Thyroid gland (tissue), 4 donors: ENCODE results near the gene TAF8. TPM values are rescaled to one million over a fixed set of nuclear protein-coding genes. Genes with fewer than 3 reads are reported as not detected.

Experiments
- DNase-seq, 2 donors: peaks; one replicate each; pipeline ENCODE4 v3.0.0-alpha.2; 2019
- H3K27ac ChIP-seq, 3 donors: fragments of 200-600 bp; sonication (generic); 1 replicate in 2 of 3; 2 replicates in 1 of 3; pipeline ENCODE4 v1.5.1; 2016 to 2019; ENCODE audit warnings: mild to moderate bottlenecking in 1 of 3, moderate library complexity in 1 of 3
- H3K27me3 ChIP-seq: fragments of 200-600 bp; sonication (generic); one replicate; pipeline ENCODE4 v1.5.1; 2019
- H3K36me3 ChIP-seq, 2 donors: fragments of 200-600 bp; sonication (generic); one replicate each; pipeline ENCODE4 v1.5.1; 2016 to 2019
- H3K4me1 ChIP-seq, 2 donors: fragments of 200-600 bp; sonication (generic); one replicate each; pipeline ENCODE4 v1.5.1; 2017 to 2019
- H3K4me3 ChIP-seq, 3 donors: fragments of 200-600 bp; sonication (generic); replicated peaks in 1 of 3; 1 replicate in 2 of 3; 2 replicates in 1 of 3; pipeline ENCODE4 v1.5.1; 2016; ENCODE audit warnings: mild to moderate bottlenecking in 1 of 3
- H3K9me3 ChIP-seq: fragments of 200-600 bp; sonication (generic); one replicate; pipeline ENCODE4 v1.5.1; 2017
- POLR2A ChIP-seq, 2 donors: fragments of 450-650 bp; IDR thresholded peaks; one replicate each; pipeline ENCODE4 v1.6.1; 2017; ENCODE audit warnings: antibody characterized with exemption in 2 of 2, mild to moderate bottlenecking in 2 of 2, moderate library complexity in 1 of 2
- WGBS, 2 donors: methylation state at CpG; one replicate each; pipeline ENCODE4 v1.1.5; 2017; 5-methylcytosine and 5-hydroxymethylcytosine counted together
- intact Hi-C: fragments of 100-400 bp; cut with DNase I; formaldehyde crosslinking; loops from one replicate; pipeline ENCODE4 v1.15.1; 2023
- total RNA-seq, 4 donors: library from RNA; depleted of rRNA; stranded (reverse); fragments of >200 nt; gene quantifications; one replicate each; pipeline ENCODE4 v1.2.3, GENCODE V29; 2016
- TF ChIP-seq, protein P1 (sequence below), 6 experiments: fragments of 200-600 bp in 3 of 6; fragments of 450-650 bp in 3 of 6; sonication (generic) in 3 of 6; IDR thresholded peaks; one replicate each; pipeline ENCODE4 v1.5.1; 2016 to 2019; ENCODE audit warnings: antibody characterized with exemption in 6 of 6, mild to moderate bottlenecking in 2 of 6, inconsistent platforms in 1 of 6, moderate library complexity in 1 of 6

TAF8 gene
- total RNA-seq, 4 donors from 2014 or later = 52.0 to 131 (median 72.2) TPM

DNA sequence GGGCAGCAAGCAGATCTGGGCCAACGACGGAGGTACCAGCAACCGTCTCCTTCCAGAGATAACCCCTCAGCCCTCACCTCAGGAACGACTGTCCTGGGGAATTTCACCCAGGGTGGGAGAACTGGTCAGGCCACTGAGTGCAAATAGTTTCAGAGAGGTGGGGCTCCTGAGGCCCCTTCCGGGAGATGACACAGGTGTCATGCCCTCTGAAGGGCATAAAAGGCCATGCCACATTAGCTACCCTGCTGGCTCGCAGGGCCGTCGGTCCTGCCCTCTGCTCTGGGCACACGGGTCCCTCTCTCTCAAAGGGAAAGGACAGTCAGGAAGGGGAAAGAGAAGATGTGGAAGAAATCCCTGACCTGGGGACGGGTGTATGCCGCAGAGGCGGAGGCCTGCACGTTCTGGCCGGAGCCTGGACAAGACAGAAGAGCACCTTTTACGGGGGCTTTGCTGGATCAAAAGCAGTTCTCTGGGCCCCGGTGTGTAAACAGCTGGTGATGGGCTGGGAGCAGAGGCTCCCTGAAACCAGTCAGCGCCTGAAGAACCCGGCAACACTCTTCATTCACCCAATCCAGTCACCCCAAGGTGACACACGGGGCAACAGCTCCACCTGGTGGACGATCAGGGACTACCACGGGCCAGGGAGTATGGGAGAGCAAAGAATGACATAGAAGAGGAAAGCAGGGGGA, 6.4 kb upstream of the TAF8 start:
- Histone ChIP-seq H3K9me3 (no peaks in the 10 kb centered on the region), H3K27ac (peak overlapping the region; percentile 90 to 96 (median 95)), H3K36me3 (no peaks in the 10 kb centered on the region), H3K27me3 (no peaks in the 10 kb centered on the region), H3K4me1 (peaks cover 45 to 56% of the 10 kb centered on the region in 2 donors), H3K4me3 (no peak overlapping the region)
- DNase-seq = peak; percentile 86 to 94
- TF ChIP-seq POLR2A (IDR thresholded peaks at IDR 0.05) = no peak
- TF ChIP-seq, protein P1, sequence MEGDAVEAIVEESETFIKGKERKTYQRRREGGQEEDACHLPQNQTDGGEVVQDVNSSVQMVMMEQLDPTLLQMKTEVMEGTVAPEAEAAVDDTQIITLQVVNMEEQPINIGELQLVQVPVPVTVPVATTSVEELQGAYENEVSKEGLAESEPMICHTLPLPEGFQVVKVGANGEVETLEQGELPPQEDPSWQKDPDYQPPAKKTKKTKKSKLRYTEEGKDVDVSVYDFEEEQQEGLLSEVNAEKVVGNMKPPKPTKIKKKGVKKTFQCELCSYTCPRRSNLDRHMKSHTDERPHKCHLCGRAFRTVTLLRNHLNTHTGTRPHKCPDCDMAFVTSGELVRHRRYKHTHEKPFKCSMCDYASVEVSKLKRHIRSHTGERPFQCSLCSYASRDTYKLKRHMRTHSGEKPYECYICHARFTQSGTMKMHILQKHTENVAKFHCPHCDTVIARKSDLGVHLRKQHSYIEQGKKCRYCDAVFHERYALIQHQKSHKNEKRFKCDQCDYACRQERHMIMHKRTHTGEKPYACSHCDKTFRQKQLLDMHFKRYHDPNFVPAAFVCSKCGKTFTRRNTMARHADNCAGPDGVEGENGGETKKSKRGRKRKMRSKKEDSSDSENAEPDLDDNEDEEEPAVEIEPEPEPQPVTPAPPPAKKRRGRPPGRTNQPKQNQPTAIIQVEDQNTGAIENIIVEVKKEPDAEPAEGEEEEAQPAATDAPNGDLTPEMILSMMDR (IDR thresholded peaks at IDR 0.05) = peak; percentile 91 to 98 (median 96)
- 22 to 29% methylated on average over 15 to 21 of the region's 21 CpGs for WGBS, 2 donors
- intact Hi-C loops = loop anchor here (5.0 kb wide), 4 partner anchors 107 to 262 kb away; partner anchors contain the start of genes BYSL, MED20 and PRICKLE4

DNA sequence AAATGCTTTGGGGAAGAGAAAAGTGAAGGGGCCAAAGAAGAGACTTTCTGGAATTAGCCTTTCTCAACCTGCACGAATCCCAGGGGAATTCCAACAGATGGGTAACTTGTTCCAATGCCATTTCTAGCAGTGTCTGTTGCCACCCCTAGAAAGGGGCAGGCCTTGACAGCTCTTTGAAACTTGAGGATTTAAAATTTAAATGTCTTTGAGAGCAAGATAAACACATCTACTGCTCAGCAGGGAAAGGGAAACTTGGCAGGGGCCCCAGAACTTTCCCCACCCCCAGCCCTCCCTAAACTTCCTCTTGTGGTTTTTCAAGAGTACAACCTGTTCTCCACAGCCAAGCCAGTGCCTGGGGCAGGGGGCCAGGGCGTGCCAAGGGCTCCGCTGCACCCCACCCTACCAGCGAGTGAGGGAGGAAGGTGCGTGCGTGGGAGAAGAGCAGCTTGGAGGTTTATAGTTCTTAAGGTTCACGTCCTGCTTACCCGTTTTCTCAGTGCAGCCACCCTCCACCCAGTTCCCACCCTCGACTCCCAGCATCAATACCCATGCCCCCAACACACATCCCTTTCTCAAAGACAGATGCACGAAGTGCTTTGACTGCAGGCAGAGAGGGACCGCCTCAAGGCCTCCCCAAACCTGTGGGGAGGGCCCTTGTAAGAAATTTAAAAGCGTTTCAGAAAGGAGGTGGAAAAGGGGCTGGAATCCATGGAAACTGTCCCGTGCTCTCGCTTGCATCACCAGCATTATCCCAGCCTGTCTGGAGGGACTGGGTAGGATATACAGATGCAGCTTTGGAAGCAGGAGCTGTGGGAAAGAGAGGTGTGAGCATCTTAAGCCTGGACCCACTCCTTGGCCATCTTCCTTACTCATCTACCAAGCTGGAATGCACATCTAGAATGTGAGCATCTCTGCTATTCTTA, 4.5 kb upstream of the TAF8 start:
- intact Hi-C loops = no loop called here
- whole genome bisulfite sequencing, 2 donors = 8 to 10% methylated on average over 14 of the region's 14 CpGs
- Histone ChIP-seq H3K4me1 (peaks cover 45 to 69% of the 10 kb centered on the region in 2 donors), H3K27ac (peak overlapping the region; percentile 90 to 96 (median 95)), H3K36me3 (no peaks in the 10 kb centered on the region), H3K4me3 (peak overlapping the region in 1 of 3 donors; percentile 15), H3K27me3 (no peaks in the 10 kb centered on the region), H3K9me3 (no peaks in the 10 kb centered on the region)
- peak in 1 of 2 donors; percentile 72 for TF ChIP-seq POLR2A (IDR thresholded peaks at IDR 0.05)
- TF ChIP-seq, protein P1 (IDR thresholded peaks at IDR 0.05) = no peak
- DNase-seq = peak; percentile 98 to 99

DNA sequence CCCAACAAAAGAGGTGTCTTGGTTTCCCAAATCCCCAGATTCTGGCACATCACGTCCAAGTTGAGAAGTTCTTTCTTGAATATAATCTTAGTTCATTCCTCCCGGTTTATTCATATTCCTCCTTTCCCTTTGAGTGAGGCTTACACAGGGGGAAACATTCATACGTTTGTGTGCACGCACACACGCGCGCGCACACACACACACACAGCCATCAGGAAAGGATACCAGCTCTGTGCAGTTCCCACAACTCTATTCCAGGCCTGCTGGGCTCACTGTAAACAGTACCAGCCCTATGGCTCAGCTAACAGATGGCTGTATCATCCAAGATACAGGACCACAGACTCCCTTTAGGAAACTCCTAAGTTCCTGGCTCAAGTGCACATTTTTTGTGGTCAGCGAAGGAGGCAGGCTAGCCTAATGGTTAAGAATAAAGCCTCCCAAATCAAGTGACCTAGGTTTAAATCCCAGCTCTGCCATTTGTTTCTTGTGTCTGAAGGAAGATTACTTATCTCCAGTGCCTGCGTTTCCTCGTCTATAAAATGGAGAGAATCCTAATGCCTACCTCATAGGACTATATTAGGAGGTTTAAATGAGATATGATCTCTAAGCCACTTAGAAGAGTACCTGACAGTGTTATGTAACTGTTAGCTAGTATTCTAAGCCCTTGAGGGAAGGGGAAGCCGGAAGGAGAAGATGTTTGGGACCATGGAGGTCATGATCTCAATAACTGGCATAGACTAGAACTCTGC, 3.7 kb upstream of the TAF8 start:
- 68 to 78% methylated on average over 12 of the region's 12 CpGs for WGBS, 2 donors
- intact Hi-C loops = no loop called here
- Histone ChIP-seq H3K27me3 (no peaks in the 10 kb centered on the region), H3K36me3 (no peaks in the 10 kb centered on the region), H3K4me3 (peak overlapping the region in 1 of 3 donors; percentile 79), H3K27ac (peak overlapping the region; percentile 80 to 96 (median 90)), H3K9me3 (no peaks in the 10 kb centered on the region), H3K4me1 (peaks cover 50 to 68% of the 10 kb centered on the region in 2 donors)
- no peak for TF ChIP-seq POLR2A (IDR thresholded peaks at IDR 0.05)
- TF ChIP-seq, protein P1 (IDR thresholded peaks at IDR 0.05) = no peak
- no peak for DNase-seq

DNA sequence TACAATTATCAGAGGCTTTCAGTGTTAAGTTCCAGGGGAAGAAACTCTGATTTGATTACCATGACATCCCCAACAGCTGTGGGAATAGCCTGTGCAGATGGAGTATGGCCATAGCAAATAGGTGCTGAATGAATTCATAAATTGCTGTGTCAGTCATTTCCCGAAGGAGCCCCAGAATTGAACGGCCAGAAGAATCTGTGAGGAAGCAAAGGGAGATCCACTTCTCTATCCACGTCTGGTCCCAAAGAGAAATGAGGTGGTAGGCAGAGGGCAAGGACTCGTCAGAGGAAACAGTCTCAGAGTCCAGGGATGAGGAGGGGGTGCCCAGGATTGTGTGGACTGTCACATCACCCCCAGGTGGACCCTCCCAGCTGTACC, 3.1 kb upstream of the TAF8 start:
- peak overlapping the region; percentile 4 to 79 (median 5) for H3K4me3 ChIP-seq
- no peaks in the 10 kb centered on the region for H3K27me3 ChIP-seq
- WGBS, 2 donors = 72 to 75% methylated on average over 4 of the region's 4 CpGs
- intact Hi-C loops = no loop called here
- no peak for DNase-seq
- no peaks in the 10 kb centered on the region for H3K9me3 ChIP-seq
- H3K36me3 ChIP-seq = no peaks in the 10 kb centered on the region
- H3K4me1 ChIP-seq = peaks cover 55 to 69% of the 10 kb centered on the region in 2 donors
- TF ChIP-seq, protein P1 (IDR thresholded peaks at IDR 0.05) = no peak
- TF ChIP-seq POLR2A (IDR thresholded peaks at IDR 0.05) = no peak
- peak overlapping the region; percentile 80 to 96 (median 90) for H3K27ac ChIP-seq
